ENCODE results near the gene DSG3.

DSG3 gene

GRCh38 chr18:31401156-31402025 is 46.1 kb upstream of the DSG3 start:
- Histone ChIP-seq H3K27me3 (replicated peaks; ENCODE audit: insufficient read depth, low read length) (no peaks in the 10 kb centered on the region), H3K36me3 (replicated peaks; ENCODE audit: insufficient read depth, low read length) (no peaks in the 10 kb centered on the region), H3F3A (ENCODE audit: insufficient read depth, low read length) (no peaks in the 10 kb centered on the region), H3K27ac (ENCODE audit: low read length) (no peak overlapping the region), H3K4me3 (ENCODE audit: low read length) (no peak overlapping the region), H4K20me1 (ENCODE audit: insufficient read depth, low read length) (no peaks in the 10 kb centered on the region), H3K9me2 (replicated peaks; ENCODE audit: insufficient read depth, low read length) (no peaks in the 10 kb centered on the region), H2AFZ (ENCODE audit: low read length) (no peak overlapping the region), H3K4me1 (ENCODE audit: low read length) (no peaks in the 10 kb centered on the region), H3K4me2 (ENCODE audit: low read depth, low read length) (no peak overlapping the region), H3K9me3 (replicated peaks; ENCODE audit: insufficient read depth, low read length) (no peaks in the 10 kb centered on the region), H3K79me2 (ENCODE audit: low read length) (no peaks in the 10 kb centered on the region), H3K9ac (ENCODE audit: low read length) (no peak overlapping the region)
- DNase-seq = no peak
- no peak for TF ChIP-seq EZH2 (optimal IDR thresholded peaks at IDR 0.05; ENCODE audit: low read depth, low read length)
- TF ChIP-seq, protein P1, sequence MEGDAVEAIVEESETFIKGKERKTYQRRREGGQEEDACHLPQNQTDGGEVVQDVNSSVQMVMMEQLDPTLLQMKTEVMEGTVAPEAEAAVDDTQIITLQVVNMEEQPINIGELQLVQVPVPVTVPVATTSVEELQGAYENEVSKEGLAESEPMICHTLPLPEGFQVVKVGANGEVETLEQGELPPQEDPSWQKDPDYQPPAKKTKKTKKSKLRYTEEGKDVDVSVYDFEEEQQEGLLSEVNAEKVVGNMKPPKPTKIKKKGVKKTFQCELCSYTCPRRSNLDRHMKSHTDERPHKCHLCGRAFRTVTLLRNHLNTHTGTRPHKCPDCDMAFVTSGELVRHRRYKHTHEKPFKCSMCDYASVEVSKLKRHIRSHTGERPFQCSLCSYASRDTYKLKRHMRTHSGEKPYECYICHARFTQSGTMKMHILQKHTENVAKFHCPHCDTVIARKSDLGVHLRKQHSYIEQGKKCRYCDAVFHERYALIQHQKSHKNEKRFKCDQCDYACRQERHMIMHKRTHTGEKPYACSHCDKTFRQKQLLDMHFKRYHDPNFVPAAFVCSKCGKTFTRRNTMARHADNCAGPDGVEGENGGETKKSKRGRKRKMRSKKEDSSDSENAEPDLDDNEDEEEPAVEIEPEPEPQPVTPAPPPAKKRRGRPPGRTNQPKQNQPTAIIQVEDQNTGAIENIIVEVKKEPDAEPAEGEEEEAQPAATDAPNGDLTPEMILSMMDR (IDR thresholded peaks at IDR 0.05; ENCODE audit: low read length) = no peak
- no peak for TF ChIP-seq EZH2phosphoT487 (IDR thresholded peaks at IDR 0.05; ENCODE audit: low read length)

DNA sequence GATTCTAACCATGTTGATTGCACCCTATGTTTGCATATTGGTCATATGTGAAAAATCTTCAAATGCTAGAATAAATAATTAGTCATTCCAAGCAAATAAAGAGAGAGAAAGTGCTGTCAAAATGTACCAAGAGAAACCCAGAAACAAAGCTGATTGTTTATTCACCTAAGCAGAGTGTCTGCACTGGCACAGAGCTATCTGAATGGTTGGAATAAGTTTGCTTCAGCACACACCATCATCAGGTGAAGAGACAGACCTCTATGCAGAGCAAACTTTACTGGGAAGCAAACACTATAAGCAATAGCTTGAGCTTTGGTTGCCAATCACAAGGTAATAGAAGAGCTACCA is 45.5 kb upstream of the DSG3 start:
- Histone ChIP-seq H3K4me3 (ENCODE audit: low read length) (no peak overlapping the region), H3K4me2 (ENCODE audit: low read depth, low read length) (no peak overlapping the region), H3K9me3 (replicated peaks; ENCODE audit: insufficient read depth, low read length) (no peaks in the 10 kb centered on the region), H3K79me2 (ENCODE audit: low read length) (no peaks in the 10 kb centered on the region), H3F3A (ENCODE audit: insufficient read depth, low read length) (no peaks in the 10 kb centered on the region), H3K4me1 (ENCODE audit: low read length) (no peaks in the 10 kb centered on the region), H3K9ac (ENCODE audit: low read length) (no peak overlapping the region), H4K20me1 (ENCODE audit: insufficient read depth, low read length) (no peaks in the 10 kb centered on the region), H3K27ac (ENCODE audit: low read length) (no peak overlapping the region), H3K9me2 (replicated peaks; ENCODE audit: insufficient read depth, low read length) (no peaks in the 10 kb centered on the region), H2AFZ (ENCODE audit: low read length) (no peak overlapping the region), H3K27me3 (replicated peaks; ENCODE audit: insufficient read depth, low read length) (no peaks in the 10 kb centered on the region), H3K36me3 (replicated peaks; ENCODE audit: insufficient read depth, low read length) (no peaks in the 10 kb centered on the region)
- no peak for DNase-seq
- TF ChIP-seq, protein P1 (IDR thresholded peaks at IDR 0.05; ENCODE audit: low read length) = no peak
- TF ChIP-seq EZH2phosphoT487 (IDR thresholded peaks at IDR 0.05; ENCODE audit: low read length) (no peak), EZH2 (optimal IDR thresholded peaks at IDR 0.05; ENCODE audit: low read depth, low read length) (no peak)

DNA sequence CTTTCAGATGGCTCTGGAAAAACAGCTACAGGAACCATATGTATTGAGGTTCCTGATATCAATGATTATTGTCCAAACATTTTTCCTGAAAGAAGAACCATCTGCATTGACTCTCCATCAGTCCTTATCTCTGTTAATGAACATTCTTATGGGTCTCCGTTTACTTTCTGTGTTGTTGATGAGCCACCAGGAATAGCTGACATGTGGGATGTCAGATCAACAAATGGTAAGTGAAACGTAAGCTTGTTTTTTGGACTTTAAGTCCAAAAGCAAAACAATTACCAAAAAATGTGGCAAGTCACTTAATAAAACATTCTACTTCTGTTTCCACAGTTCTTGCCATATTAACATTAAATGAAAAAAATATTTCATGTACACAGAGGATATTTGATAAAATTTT is 44.1 kb upstream of the DSG3 start:
- H3K79me2 ChIP-seq (ENCODE audit: low read length) = no peaks in the 10 kb centered on the region
- no peaks in the 10 kb centered on the region for H3F3A ChIP-seq (ENCODE audit: insufficient read depth, low read length)
- no peaks in the 10 kb centered on the region for H3K36me3 ChIP-seq (replicated peaks; ENCODE audit: insufficient read depth, low read length)
- no peaks in the 10 kb centered on the region for H3K4me1 ChIP-seq (ENCODE audit: low read length)
- no peak overlapping the region for H3K4me2 ChIP-seq (ENCODE audit: low read depth, low read length)
- H3K4me3 ChIP-seq (ENCODE audit: low read length) = no peak overlapping the region
- H3K9me2 ChIP-seq (replicated peaks; ENCODE audit: insufficient read depth, low read length) = no peaks in the 10 kb centered on the region
- no peak overlapping the region for H3K9ac ChIP-seq (ENCODE audit: low read length)
- no peaks in the 10 kb centered on the region for H3K27me3 ChIP-seq (replicated peaks; ENCODE audit: insufficient read depth, low read length)
- DNase-seq = no peak
- no peak overlapping the region for H3K27ac ChIP-seq (ENCODE audit: low read length)
- H2AFZ ChIP-seq (ENCODE audit: low read length) = no peak overlapping the region
- no peaks in the 10 kb centered on the region for H3K9me3 ChIP-seq (replicated peaks; ENCODE audit: insufficient read depth, low read length)
- H4K20me1 ChIP-seq (ENCODE audit: insufficient read depth, low read length) = no peaks in the 10 kb centered on the region
- no peak for TF ChIP-seq EZH2phosphoT487 (IDR thresholded peaks at IDR 0.05; ENCODE audit: low read length)
- TF ChIP-seq EZH2 (optimal IDR thresholded peaks at IDR 0.05; ENCODE audit: low read depth, low read length) = no peak
- TF ChIP-seq, protein P1 (IDR thresholded peaks at IDR 0.05; ENCODE audit: low read length) = no peak

Data from MM.1S (cell line).